HG03280 (cell line): ENCODE results near the gene PLEKHH1.

Source experiments
- ATAC-seq: cut with Tn5 transposase; IDR thresholded peaks from one replicate; pipeline ENCODE4 v1.9.1; 2021; ENCODE audit warnings: mild to moderate bottlenecking, moderate library complexity; ENCODE audit not compliant: unreplicated experiment

PLEKHH1 gene

GRCh38 chr14:67532998-67533753 lies at the start of gene PLEKHH1:
Gene PLEKHH1, plus strand, starts transcription at chr14:67533290. Its CDS starts 8,578 bp downstream, at chr14:67541868.
- no peak for ATAC-seq

GRCh38 chr14:67483579-67484285 lies 49.4 kb upstream of the PLEKHH1 start:
- no peak for ATAC-seq

- ATAC-seq: no peak
Measured at GRCh38 chr14:67485501-67486095, 47.5 kb upstream of the PLEKHH1 start.

DNA sequence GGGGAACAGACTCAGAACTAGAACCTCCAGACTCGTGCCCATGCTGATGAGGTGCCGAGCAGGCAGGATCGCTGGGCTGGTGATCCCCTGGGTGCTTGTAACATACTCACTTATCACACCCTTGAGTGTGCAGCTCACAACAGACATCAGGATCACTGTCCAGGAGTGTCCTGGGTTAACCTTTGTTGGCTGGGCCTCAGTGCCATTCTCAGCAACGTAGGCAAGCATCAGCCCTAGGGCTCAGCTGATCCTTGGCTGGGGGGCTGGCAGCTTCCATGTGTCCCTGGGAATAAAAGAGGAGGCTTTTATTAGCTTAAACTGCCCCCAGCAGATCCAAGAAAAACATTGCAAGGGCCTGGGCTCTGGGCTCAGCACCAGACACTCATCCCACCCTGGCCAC lies 46.2 kb upstream of the PLEKHH1 start:
- no peak for ATAC-seq

- ATAC-seq: no peak
Measured at GRCh38 chr14:67487332-67487731, 45.8 kb upstream of the PLEKHH1 start.

- ATAC-seq: peak; percentile 94
Measured at GRCh38 chr14:67487937-67488893, 44.9 kb upstream of the PLEKHH1 start, which contains the start of gene TMEM229B. Gene TMEM229B, minus strand, starts transcription at chr14:67488721. Its CDS starts 14,798 bp downstream, at chr14:67473923.

DNA sequence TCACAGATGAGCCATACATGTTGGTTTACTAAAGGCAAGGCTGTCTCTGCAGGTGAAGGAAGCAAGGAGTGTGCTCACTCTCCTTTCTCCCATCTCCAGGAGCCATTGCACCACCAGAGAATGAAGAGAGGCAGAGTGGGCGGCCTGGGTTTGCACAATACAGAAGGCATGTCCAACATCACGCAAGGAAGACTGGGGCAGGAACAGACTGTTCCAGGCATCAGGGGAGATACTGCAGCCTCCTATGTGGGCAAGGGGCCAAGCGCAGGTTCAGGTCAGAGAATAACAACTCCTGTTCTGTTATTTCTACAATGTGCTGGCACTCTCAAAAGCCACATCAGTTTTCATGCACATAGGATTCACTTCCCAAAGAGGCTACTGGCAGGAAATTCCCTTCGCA lies 42.9 kb upstream of the PLEKHH1 start:
- no peak for ATAC-seq

DNA sequence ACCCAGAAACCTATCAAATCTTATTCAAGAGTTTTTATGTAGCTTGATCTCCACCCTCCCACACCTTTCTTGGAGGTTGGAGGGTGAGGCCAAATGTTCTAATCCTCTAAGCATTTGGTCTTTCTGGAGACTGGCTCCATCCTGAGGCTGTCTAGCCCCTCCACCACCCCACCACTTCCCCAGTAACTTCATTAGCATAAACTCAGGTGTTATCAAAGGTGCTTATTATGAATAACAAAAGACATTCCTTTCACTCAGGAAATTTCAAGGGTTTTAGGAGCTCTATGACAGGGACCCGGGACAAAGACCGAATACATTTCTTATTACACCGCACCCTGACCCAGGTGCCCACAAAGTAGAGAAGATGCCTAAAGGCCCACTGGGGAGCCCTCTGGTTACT lies 41.8 kb upstream of the PLEKHH1 start:
- no peak for ATAC-seq

GRCh38 chr14:67491741-67492507 lies 41.2 kb upstream of the PLEKHH1 start:
- no peak for ATAC-seq

DNA sequence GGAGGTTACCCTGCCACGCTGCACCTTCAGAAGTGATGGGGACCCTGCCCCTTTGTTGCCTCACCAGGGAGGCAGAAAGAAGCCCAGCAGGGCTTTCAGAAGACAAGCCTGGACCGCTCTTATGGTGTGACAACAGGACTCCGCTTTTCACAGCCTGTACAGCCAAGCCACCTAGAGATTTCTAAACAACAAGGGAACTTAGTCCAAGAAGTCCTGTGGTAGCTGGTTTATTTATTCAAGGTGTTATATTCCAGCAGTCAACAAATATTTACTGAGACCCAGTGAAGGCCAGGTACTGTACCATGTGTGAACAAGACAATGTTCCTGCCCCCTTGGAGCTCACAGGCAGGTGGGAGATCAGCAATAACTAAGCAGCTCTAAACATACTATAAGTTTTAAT lies 40.6 kb upstream of the PLEKHH1 start:
- ATAC-seq: no peak

DNA sequence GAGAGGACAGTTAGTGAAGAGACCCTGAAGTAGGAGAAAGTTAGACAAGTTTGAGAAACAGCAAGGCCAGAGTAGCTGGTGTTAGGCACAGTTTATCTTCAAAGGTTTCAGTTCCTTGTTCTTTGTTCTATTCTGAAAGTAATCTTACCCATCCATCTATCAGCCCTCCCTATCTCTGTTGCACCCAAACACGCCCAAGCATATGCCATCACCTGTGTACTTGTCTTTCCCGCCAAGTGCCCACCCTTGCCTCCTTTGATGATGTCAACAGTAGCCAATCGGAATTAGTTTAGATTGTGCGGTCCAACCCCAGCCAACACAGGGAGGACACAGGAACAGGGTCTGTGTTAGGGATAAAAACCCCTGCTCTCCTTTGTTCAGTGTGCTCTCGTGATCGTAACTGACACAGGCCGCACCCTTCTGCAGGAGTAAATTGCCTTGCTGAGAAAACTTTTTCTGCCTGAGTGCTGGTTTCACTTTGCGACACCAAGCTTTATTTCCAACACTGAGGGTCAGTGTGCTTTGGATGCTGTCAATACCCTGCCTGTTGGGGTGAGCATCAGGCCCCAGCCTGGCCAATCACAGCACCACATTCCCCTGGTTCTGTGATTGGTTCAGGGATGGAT lies 39.9 kb upstream of the PLEKHH1 start:
- no peak for ATAC-seq

- no peak for ATAC-seq
Measured at GRCh38 chr14:67495827-67496226, 37.3 kb upstream of the PLEKHH1 start.

DNA sequence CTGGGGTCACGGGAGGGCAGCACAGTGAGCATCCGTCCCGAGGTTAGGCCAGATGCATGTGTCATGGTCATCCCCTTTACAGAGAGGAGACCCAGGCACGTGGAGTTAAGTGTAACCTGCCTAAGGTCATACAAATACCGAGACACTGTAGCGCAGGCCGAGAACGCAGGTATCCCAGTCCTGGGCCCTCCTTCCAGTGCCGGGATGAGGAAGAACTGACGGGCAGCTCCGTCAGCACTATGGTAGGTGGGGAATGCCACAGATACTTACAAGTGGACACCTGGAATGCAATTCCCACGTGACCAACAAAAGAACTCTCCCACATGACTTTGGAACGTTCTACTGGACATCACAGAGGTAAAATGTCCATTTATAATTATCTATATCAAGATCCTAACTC lies 35.9 kb upstream of the PLEKHH1 start:
- ATAC-seq: no peak

DNA sequence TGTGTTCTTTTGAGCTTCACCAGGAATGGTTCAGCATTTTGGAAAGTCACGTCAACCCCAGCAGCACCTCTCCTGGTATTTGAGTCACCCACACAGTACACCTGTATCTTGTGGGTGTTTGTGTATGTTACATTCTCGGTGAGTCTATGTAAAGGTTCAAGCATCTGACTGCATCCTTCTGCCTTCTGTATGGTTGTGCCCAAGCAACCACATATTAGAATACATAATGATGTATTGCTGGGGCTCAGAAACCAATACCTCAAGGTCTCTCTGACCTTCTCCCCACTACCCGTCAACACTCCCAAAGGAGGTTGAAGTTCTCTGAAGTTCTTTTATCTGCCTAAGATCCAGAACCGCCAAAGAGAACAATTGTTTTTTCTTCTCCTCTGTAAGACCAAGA lies 35.4 kb upstream of the PLEKHH1 start:
- ATAC-seq: no peak

GRCh38 chr14:67500981-67501380 lies 32.1 kb upstream of the PLEKHH1 start:
- ATAC-seq: no peak

DNA sequence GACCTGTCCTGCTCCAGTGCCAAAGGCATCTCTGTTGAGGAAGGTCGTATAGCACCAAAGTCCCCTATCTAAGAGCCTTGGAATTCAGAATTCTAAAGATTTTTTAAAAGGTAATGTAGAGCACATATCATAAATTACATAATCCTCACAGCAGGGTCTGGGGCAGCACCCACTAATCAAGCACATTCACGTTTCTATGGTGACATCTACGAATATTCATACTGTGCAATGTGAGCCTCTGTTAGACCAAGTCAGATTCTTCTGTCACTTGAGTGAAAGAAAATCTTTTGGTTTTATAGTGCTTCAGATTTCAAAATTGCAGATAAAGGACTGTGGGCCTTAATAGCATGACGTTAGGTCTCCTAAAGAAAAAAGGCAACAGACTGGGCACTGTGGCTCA lies 31.4 kb upstream of the PLEKHH1 start:
- ATAC-seq: no peak

GRCh38 chr14:67502867-67503266 lies 30.2 kb upstream of the PLEKHH1 start:
- ATAC-seq: no peak

GRCh38 chr14:67503331-67503730 lies 29.8 kb upstream of the PLEKHH1 start:
- no peak for ATAC-seq

DNA sequence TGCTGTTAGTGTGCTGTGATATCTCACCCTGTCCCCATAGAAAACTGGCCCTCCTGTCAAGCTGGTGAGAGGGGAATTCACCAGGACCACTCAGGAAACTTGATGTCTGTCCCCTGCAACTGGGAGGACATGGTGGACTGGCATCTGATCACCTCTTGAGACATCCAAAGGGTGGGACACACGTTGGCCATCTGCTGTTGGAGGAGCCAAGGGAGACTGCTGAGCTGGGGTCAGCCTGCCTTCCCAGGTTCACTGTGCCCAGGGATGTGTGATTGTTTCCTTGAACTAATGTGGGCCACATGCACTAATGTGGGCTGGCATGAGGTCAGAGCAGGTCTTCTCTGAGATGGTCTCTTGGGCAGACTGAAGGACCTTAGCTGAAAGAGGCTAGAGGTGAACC lies 27.8 kb upstream of the PLEKHH1 start:
- no peak for ATAC-seq

GRCh38 chr14:67508956-67509355 lies 24.1 kb upstream of the PLEKHH1 start:
- ATAC-seq: no peak
